HG02852 (cell line): ENCODE results near the gene P2RX6.
A peak's percentile ranks its signal among the peaks of the same experiment; 100 is the strongest.

ENCODE experiments used
- ATAC-seq: cut with Tn5 transposase; IDR thresholded peaks from one replicate; pipeline ENCODE4 v1.9.1; 2021; ENCODE audit warnings: mild to moderate bottlenecking, moderate library complexity; ENCODE audit not compliant: unreplicated experiment

The P2RX6 gene

DNA sequence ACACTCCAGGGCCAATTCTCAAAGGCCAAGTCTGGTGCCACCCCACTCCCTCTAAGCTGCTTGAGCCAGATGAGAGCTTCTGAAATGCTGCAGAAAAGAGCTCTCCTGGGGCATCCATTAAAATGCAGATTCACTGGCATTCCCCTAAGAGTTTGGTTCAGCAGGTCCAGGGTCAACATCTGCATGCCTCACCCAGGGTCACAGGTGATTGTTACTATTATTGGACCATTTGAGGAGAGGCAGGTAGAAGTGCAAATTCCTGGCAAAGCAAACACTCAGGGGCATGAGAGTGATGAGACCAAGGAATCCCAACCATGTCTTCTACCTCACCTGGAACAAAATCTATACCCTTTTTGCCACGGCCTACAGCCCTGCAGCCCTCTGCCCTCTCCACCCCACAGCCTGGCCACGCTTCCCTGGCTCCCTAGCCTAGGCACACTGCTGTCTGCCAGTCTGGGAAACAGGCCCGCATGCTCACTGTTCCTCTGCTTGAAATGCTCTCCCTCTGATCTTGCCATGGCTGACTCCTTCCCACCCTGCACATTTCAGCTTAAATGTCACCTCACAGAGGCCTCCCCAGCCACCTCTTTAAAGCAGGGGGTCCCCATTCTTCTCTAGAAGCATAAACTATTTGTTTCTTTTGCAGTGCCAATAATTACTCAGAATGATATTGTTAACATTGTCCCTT, 4.4 kb upstream of the P2RX6 start:
- no peak for ATAC-seq

DNA sequence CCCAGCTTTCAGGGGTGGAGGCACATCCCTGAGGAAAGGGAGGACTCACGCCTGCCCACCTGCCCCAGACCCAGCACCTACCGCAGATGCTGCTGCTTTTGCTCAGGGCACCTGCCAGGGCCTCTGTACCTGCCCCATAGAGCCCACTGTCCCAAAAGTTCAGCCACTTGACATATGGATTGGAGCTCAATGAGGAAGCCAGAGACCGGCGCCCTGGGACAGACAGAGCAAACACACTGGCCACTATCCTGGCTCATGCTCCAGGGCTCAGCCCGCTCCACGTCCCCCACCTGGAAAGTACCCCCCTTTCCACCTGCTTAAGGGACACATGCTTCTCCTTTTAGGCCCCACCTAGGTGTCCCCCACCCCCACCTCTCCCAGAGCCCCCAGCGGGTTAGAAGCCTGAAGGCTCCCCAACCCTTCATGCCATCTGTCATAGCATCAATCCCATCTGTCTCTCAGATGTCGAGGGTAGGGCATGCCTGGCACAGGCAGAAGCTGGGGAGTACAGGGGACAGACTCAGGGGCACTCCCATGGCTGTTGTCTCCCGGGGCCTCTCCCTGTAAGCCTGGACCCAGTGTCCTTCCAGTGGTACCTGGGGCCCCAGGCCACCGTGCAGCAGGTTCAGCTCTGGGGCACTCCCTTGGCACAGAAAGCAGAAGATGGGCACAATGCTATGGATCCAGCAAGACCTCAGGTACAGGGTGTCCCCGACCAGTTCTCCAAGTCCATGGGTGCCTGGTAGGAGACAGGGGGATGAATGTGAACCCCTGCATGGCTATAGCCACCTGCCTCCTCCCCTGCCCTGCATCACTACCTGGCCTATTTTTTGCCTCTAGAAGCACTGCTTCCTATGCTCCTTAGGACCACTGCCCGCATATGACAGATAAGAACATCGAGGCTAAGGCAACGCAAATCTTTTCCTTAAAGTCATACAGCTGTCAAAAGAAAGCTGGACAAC, 2.2 kb upstream of the P2RX6 start:
- no peak for ATAC-seq

DNA sequence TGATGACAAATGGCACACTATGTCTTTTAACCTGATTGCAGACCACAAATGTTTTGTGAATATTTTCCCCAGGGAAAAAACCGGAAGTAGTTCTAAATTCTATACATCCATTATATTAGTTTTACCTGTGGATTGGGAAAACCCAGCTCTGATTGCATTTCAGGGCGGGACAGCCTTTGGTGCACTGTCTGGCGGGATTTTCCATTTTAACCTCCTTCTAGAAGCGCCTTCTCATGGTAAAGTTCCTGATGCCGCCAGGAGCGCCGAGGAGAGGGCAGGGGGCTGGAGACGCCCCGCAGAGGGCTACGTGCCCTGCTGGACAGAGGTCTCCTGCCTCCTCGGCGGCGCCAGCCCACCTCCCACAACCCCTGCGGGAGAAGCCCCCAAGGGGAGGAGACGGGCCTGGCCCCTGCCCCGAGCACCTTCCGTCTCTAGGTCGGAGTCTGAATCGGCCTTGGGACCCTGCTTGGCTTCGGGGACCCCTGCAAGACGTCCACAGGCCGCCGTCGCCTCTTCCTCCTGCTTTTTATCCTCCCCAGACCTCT, 1.2 kb upstream of the P2RX6 start:
- ATAC-seq: no peak

DNA sequence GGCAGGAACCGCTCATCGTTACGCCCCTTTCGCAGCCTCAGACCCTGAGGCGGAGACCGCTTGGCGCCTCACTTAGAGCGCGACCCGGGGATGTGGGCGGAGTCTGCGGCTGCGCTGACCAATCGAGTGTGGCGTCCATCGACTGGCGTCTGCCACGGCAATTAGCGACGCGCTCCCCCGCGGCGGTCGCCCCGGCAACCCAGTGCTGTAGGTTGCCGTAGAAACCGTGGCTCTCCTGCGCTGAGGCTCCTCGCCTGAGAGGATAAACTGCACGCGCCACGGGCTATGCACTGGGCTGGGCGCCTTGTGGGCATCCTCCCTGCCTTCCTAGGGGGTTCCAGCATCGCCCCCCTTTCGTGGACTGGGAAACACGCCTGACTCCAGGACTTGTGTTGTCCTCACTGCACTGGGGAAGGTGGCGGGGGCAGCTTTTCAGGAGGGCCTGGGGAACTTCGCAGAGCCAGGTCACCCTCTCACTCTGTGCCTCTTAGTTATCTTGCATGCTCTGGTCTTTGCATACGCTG, 701 bp upstream of the P2RX6 start:
- peak; percentile 85 for ATAC-seq

DNA sequence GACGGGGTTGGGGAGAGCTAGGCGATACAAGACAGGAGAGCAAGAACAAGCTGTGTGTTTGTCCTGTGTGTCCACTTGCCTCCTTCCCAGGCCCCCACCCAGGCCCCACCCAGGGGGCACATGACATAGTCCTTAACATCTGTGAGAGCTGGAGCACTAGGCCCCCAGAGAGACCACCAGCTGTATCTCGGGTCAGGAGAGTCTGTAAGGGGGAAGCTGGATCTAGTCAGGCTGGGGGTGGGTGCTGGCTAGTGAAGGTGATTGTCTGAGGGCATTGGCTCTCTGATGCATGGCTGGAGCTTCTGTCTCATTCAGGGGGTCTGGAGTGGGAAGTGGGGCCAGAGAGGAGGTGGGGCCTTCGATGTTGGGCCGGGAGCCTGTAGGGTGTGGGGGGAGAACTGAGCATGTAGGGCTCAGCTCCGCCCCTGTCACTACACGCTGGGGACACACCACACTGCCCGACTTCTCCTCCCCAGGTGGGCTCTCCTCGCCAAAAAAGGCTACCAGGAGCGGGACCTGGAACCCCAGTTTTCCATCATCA, 571 bp downstream of the P2RX6 start:
- ATAC-seq: no peak

DNA sequence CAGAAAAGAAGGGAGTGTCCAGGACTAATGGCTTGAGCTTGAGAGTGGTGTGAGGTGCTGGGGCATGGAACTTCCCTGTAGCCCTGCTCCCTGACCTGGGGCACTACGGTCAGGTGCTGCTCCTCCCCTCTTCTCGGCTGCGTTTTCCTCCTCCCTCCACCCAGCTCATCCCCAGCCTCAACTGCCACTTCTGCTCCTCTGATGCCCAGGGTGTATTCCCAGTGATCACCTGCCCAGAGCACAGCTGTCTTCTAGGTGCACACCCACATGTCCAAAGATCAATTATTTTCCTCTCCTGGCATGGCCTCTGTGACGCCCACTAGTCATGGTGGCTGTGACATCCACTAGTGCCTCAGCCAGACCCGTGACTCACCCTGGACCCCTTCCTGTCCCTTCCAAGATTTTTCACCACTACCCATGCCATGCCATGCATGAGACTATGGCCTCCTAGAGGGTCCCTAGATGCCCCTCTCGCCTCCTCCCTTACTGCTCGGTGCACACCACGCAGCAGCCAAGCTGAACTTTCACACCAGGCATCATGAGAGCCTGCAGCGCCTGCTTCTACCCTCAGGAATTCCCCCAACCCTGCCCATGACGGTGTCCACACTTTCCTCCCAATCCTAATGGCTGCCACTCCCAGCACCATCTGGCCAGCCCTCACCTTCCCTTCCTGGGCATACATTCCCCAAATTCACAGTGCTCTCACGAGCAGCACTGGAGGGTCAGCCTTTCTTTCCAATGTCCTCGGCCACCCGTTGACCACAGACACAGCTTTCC, 1.9 kb downstream of the P2RX6 start:
- no peak for ATAC-seq

DNA sequence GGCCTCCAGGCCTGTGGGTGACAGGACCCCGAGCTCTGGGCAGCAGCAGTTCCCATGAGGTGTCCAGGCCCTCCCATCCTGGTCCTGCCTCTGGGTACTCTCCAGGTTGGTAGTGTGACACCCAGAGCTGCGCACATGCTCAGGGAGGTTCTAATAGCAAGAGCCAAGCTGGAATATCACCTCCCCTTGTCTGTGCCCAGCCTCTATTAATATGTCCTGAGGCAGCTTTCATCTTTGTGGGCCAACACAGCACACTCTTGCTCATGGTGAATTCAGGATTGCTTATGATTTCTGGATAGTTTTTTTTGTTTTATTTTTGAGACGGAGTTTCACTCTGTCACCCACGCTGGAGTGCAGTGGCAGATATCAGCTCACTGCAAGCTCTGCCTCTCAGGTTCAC, 3.3 kb downstream of the P2RX6 start:
- no peak for ATAC-seq

DNA sequence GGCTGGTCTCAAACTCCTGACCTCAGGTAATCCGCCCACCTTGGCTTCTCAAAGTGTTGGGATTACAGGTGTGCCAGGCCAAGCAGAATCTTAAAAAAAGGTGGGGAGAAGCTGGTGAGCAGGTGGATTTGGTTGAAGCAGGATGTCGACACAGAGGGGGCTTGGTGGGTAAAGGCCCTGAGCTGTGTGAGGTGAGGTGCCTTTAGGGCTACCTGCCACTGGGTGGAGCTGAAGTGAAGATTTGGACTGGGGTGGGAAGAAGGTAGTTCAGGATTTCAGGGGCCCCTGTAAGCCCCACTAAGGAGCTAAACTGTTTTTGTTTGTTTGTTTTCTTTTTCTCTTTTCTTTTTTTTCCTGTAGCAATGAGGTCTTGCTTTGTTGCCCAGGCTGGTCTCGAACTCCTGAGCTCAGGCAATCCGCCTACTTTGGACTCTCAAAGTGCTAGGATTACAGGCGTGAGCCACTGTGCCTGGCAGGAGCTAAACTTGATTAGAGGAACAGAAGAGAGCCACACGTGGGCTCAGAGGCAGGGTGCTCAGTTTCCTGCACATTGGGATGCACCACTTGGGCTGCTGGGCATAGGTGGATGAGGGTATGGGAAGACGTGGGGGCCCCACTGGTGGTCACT, 6.0 kb downstream of the P2RX6 start:
- no peak for ATAC-seq

DNA sequence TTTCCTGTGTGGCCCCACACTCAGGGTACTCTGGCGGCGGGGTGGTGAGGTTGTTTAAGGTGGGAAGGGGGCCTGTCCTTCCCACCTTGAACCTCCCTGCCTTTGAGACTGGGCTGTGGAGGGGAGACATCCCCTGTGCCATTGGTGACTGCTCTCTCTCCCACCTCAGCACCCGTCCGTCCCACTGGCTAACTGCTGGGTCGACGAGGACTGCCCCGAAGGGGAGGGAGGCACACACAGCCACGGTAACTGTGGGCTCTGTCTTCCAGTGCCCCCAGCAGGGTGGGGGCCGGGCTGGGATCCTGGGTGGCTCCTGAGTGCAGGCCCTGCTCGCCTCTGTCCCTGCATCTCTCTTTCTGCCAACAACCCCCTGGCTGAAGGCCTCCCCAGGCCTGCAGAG, 7.5 kb downstream of the P2RX6 start:
- no peak for ATAC-seq

DNA sequence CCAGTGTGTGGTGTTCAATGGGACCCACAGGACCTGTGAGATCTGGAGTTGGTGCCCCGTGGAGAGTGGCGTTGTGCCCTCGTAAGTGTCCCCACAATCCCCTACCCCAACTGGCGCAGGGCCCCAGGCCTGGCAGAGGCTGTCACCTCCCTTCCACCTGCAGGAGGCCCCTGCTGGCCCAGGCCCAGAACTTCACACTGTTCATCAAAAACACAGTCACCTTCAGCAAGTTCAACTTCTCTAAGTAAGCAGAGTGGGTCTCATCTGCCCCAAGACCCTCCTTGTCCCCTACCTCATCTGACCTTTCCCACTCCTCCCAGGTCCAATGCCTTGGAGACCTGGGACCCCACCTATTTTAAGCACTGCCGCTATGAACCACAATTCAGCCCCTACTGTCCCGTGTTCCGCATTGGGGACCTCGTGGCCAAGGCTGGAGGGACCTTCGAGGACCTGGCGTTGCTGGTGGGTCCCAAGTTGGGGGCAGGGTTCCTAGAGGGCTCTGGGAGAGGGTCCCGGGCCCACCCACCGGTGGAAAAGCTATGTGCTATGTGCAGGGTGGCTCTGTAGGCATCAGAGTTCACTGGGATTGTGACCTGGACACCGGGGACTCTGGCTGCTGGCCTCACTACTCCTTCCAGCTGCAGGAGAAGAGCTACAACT, 8.1 kb downstream of the P2RX6 start:
- ATAC-seq: no peak

DNA sequence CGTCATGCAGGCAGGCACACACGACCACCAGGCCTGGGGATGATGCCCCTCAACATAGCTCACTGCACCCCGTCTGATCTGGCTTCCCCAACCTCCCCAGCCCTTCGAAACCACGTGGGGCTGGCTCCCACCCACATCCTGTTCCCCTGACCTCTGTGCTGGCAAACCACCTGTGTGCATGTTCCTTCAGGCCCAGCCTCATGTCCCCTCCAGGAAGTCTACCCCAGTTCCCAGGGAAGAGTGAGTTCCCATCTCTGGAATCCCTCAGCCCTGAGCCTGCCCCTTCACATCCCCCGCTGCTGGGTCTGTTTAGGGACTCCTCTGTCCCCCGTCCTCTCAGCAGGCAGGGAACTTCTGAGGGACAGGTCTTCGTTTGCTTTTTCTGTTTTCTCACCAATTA, 10.3 kb downstream of the P2RX6 start:
- ATAC-seq: no peak

DNA sequence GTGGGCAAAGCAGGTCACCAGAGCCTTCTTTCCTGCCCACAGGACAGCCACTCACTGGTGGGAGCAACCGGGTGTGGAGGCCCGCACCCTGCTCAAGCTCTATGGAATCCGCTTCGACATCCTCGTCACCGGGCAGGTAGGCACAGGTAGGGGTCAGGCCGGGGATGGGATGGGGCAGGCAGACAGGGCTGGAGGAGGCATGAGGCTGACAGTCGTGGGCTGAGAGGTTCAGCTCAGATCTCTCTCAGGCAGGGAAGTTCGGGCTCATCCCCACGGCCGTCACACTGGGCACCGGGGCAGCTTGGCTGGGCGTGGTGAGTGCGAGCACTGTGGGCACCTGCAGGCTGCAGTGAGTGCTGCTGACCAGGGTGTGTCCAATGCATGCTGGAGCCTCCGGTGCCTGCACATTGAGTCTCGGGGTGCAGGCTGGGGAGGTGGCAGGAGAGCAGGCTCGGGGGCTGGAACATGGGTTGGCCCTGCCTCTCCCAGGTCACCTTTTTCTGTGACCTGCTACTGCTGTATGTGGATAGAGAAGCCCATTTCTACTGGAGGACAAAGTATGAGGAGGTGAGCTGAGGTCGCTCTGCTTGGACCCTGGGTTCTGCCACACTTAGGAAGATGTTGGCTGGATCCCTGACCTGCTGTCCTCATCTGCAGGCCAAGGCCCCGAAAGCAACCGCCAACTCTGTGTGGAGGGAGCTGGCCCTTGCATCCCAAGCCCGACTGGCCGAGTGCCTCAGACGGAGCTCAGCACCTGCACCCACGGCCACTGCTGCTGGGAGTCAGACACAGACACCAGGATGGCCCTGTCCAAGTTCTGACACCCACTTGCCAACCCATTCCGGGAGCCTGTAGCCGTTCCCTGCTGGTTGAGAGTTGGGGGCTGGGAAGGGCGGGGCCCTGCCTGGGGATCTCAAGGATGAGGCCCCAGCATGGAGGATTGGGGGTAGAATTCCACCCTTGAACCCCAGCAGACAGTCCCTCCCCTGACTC, 11.1 kb downstream of the P2RX6 start:
- no peak for ATAC-seq

DNA sequence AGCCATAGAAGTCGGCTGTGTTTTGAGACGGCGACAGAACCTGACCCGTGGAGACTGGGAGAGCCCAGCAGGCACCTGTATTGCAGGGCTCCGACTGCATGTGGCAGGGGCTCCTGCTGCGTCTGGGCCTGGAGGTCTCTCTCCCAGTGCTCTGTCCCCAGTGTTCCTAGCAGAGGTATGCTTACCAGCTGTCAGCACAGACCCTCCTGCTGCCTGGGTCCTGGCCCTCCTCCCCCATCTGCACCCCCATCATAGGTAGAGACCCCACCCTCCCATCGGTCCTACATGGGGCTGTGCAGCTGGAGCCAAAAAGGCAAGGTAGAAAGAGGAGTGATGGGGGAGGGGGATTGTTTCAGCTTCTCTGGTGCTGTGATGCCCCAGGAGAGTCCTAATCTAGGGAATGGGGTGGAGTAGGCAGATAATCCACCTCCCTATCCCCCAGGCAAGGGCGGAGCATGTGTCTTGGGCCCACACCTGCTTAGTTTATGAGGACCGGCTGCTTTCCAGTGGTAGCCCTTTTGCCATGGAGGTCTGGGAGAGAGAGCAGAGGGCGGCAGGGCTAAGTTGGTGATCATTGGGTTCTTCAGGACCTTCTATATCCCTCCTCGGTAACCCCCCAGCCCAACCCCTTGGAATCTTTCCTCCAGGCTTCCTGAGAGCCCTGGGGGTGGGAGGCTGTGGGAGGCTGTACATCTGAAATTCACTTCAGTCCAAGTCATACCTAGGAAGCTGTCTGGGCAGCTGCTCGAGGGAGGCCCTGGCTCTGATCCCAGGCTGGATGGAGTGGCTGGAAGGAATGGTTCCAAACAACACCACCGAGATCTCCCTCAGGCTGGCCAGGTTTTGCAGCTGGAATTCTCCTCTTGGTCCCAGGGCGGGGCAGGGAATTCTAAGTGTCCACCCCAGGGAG, 12.1 kb downstream of the P2RX6 start:
- ATAC-seq: no peak

DNA sequence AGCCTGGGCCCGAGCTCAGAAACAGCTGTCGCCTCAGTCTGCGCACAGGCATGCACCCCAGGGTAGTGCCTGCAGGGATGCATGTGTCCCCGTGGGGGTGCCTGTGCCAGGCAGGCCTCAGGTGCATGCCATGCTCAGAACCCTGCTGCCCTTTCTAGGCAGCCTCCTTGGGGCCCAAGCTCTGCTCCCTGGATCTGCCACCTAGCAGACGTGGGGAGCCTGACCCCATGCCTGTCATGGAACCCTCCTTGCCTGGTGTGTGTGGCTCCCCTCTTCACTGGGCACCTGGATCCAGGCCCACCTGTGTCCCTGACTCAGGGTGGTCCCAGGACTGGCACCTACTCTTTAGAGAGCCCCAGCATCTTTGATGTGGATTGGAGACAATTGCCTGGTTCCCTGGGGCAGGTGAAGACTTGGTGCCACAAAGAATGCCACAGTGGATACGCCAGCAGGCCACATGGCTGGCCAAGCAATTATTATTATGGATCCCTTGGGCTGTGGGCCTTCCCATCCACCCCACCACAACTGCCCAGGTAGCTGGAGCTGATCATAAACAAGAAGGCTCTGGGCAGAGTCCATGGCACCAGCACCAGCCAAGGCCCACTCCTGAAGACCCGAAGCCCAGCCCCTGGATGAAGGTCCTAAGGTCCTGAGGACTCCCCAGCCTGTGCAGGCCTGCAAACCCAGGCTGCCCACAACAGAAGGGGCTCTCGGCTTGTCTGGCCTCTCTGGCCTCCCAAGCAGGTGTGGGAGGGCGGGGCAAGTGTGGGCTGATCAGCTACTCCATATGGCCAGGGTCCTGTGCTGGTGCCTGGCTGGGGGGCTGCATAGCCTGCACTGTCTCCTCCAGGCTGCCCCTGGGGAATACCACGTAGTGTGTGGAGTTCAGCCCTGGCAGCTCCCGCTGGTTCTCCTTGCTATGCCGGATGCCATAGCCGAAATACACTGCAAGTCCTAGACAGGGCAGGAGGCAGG, 13.6 kb downstream of the P2RX6 start:
- ATAC-seq: no peak

DNA sequence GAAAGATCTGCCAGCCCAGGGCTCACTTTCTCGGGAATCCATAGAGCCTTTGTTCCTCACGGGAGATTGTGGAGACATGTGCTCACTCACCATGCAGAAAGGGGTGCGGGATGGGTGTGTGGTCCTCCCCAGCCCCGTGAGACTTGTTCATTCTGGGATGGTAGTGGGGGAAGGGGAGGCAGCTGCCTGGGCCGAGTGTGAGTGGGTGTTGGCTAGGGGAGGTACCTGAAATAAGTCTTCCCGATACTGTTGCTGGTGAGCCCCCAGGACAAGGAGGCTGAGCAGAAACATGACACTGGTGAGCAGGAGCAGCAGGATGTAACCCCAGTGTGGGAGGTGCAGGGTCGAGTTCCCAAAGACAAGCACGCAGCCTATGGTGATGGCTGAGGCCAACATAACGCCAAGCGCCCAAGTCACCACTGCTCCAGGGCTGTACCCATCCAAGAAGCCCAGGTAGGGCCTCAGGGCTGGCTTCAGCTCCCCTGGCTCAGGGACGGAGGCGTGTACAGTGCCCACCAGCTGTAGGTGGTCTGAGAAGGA, 14.6 kb downstream of the P2RX6 start:
- no peak for ATAC-seq

DNA sequence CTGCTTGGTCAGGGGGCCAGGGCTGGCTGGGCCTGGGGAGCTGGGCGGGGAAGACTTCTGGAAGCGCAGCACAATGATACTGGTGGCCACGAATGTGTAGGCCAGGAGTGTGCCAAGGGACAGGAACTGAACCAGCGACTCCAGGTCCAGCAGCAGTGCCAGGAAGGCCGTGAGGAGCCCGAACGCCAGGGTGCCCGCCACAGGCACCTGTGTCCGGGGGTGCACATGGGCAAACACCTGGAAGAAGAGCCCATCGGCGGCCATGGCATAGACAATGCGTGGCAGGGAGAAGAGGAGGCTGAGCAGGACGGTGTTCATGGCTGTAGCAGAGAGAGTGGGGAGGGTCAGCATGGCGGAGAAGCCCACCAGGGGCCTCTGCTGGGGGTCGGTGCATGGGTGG, 15.1 kb downstream of the P2RX6 start:
- no peak for ATAC-seq
